Psoas muscle (tissue), 8 donors: ENCODE results near the gene ICAM3. TPM values are rescaled to one million over a fixed set of nuclear protein-coding genes. Genes with fewer than 3 reads are reported as not detected.

Experiments
- ATAC-seq, 4 donors: fragments of 200-7000 bp; cut with Tn5 transposase; one replicate each; pipeline ENCODE4 v1.9.1; 2020; ENCODE audit warnings: moderate library complexity in 3 of 4, mild to moderate bottlenecking in 2 of 4
- DNase-seq, 2 donors: peaks; one replicate each; pipeline ENCODE4 v3.0.0-alpha.2; 2020
- H3K27ac ChIP-seq: fragments of 200-600 bp; one replicate; pipeline ENCODE4 v1.8.0; 2022
- H3K27me3 ChIP-seq, 3 donors: fragments of 200-600 bp in 1 of 3; one replicate each; pipeline versions ENCODE4 v1.6.1 to v1.8.0; 2013 to 2022; ENCODE audit warnings: low read length in 2 of 3, mild to moderate bottlenecking in 2 of 3, moderate library complexity in 1 of 3; ENCODE audit not compliant: insufficient read depth in 3 of 3
- H3K36me3 ChIP-seq, 2 donors: fragments of 200-600 bp in 1 of 2; one replicate each; pipeline versions ENCODE4 v1.6.1 to v1.8.0; 2013 to 2022; ENCODE audit warnings: low read depth in 1 of 2, mild to moderate bottlenecking in 1 of 2, moderate library complexity in 1 of 2; ENCODE audit not compliant: insufficient read depth in 1 of 2
- H3K4me1 ChIP-seq: fragments of 200-600 bp; one replicate; pipeline ENCODE4 v1.8.0; 2022
- H3K4me3 ChIP-seq: fragments of 200-600 bp; one replicate; pipeline ENCODE4 v1.8.0; 2022; ENCODE audit warnings: mild to moderate bottlenecking
- H3K9me3 ChIP-seq: fragments of 200-600 bp; one replicate; pipeline ENCODE4 v1.8.0; 2022
- WGBS, 3 donors: extraction: QIAGEN DNeasy Blood & Tissue Kit; methylation state at CpG; one replicate each; pipeline versions ENCODE4 v1.1.6 to v1.1.7; 2013; 5-methylcytosine and 5-hydroxymethylcytosine counted together
- intact Hi-C, 2 donors: fragments of 100-400 bp; cut with DNase I; formaldehyde crosslinking; loops; one replicate each; pipeline versions ENCODE4 v1.11.0 to v1.14.2; 2022
- polyA plus RNA-seq, 3 donors: library from polyadenylated mRNA; stranded (reverse); fragments of 200-250 nt; gene quantifications; one replicate each; pipeline ENCODE4 v1.2.3, GENCODE V29; 2013
- total RNA-seq, 4 donors: library from RNA; stranded (reverse); fragmentation: NEBNext Ultra II Directional in 2 of 4; extraction: Animal tissue kit (Norgen Biotek cat#: 25700) in 2 of 4; gene quantifications; one replicate each; pipeline versions ENCODE4 v1.2.1 to v1.2.4, GENCODE V29; 2021 to 2023
- TF ChIP-seq, protein P1 (sequence below): fragments of 200-600 bp; IDR thresholded peaks from one replicate; pipeline ENCODE4 v1.8.0; 2022; ENCODE audit warnings: antibody characterized with exemption
- donor health status: healthy with polysubstance abuse.
- donor health status: DM: no; HTN: no; CAD: no; lungs with moderate emphysema.
- donor health status: Bipolar disorder and iron deficiency.
- donor health status: healthy.
- donor health status: DM: yes; HTN: yes; CAD: no.
- donor health status: DM: no; HTN: no; CAD: no.
- donor health status: DM: no; HTN: no; CAD: no.
- donor health status: DM: yes; HTN: yes; CAD: no.

Gene ICAM3
- total and polyA plus RNA-seq, 7 donors: 6.4 to 10.1 (median 8.4) TPM

GRCh38 chr19:10321417-10321797, 18.0 kb downstream of the ICAM3 start:
- Histone ChIP-seq H3K4me1 (no peaks in the 10 kb centered on the region), H3K9me3 (no peaks in the 10 kb centered on the region), H3K36me3 (peaks cover 8 to 98% of the 10 kb centered on the region in 2 donors), H3K27me3 (no peaks in the 10 kb centered on the region), H3K27ac (no peak overlapping the region), H3K4me3 (no peak overlapping the region)
- intact Hi-C loops: no loop called here
- 83 to 86% (median 86%) methylated on average over 10 to 11 of the region's 11 CpGs for WGBS, 3 donors
- DNase-seq: no peak
- no peak for ATAC-seq
- TF ChIP-seq, protein P1, sequence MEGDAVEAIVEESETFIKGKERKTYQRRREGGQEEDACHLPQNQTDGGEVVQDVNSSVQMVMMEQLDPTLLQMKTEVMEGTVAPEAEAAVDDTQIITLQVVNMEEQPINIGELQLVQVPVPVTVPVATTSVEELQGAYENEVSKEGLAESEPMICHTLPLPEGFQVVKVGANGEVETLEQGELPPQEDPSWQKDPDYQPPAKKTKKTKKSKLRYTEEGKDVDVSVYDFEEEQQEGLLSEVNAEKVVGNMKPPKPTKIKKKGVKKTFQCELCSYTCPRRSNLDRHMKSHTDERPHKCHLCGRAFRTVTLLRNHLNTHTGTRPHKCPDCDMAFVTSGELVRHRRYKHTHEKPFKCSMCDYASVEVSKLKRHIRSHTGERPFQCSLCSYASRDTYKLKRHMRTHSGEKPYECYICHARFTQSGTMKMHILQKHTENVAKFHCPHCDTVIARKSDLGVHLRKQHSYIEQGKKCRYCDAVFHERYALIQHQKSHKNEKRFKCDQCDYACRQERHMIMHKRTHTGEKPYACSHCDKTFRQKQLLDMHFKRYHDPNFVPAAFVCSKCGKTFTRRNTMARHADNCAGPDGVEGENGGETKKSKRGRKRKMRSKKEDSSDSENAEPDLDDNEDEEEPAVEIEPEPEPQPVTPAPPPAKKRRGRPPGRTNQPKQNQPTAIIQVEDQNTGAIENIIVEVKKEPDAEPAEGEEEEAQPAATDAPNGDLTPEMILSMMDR: no peak

- TF ChIP-seq, protein P1: no peak
- no peaks in the 10 kb centered on the region for H3K27me3 ChIP-seq
- intact Hi-C loops: no loop called here
- H3K27ac ChIP-seq: no peak overlapping the region
- no peak for ATAC-seq
- no peak for DNase-seq
- WGBS, 3 donors: 94 to 96% (median 94%) methylated on average over 18 to 32 of the region's 32 CpGs
- no peak overlapping the region for H3K4me3 ChIP-seq
- no peaks in the 10 kb centered on the region for H3K9me3 ChIP-seq
- H3K4me1 ChIP-seq: no peaks in the 10 kb centered on the region
- H3K36me3 ChIP-seq: peaks cover 8 to 92% of the 10 kb centered on the region in 2 donors
Observed at GRCh38 chr19:10320602-10321416, 18.6 kb downstream of the ICAM3 start.

DNA sequence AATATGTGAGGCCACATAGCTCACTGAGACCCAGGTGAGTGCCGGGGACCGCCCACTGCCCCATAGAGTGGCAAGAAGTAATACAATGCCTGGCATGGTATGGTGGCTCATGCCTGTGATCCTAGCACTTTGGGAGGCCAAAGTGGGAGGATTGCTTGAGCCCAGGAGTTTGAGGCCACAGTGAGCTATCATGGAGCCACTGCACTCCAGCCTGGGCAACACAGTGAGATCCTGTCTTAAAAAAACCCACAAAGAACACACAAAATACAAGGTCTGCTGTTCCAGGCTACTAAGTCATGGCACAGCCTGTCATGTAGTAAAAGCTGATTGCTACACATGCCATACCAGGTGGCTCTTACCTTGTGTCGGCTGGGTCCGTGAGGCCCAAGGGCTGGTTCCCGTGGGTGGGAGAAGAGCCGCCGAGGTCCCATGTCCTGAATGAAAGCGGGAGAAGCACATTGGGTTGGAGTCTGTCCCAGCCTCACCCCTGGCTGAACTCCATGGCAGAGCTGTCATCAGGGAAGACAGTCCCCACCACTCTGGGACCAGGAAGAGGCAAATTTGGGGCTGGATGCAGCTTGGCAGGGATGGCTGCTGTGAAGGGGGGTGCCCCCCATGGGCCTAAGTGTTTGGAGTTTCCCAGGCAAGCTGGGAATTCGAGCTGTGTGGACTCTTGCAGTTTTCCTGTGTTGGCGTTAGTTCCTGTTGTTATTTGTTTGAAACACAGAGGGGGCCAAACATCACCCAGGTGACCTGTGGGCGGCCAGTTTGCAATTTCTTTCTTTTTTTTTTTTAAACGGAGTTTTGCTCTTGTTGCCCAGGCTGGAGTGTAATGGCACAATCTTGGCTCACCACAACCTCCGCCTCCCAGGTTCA, 20.4 kb downstream of the ICAM3 start:
- intact Hi-C loops: no loop called here
- H3K4me3 ChIP-seq: no peak overlapping the region
- DNase-seq (no peak), ATAC-seq (no peak)
- WGBS, 3 donors: 88 to 89% (median 88%) methylated on average over 13 of the region's 13 CpGs
- peaks cover 8 to 78% of the 10 kb centered on the region in 2 donors for H3K36me3 ChIP-seq
- H3K27me3 ChIP-seq: no peaks in the 10 kb centered on the region
- H3K4me1 ChIP-seq: peaks cover 3% of the 10 kb centered on the region
- TF ChIP-seq, protein P1: no peak
- H3K9me3 ChIP-seq: no peaks in the 10 kb centered on the region
- H3K27ac ChIP-seq: no peak overlapping the region

GRCh38 chr19:10317857-10318462, 21.5 kb downstream of the ICAM3 start:
- DNase-seq (no peak), ATAC-seq (no peak)
- Histone ChIP-seq H3K36me3 (peaks cover under 1 to 70% of the 10 kb centered on the region in 2 donors), H3K27me3 (no peaks in the 10 kb centered on the region), H3K4me3 (no peak overlapping the region), H3K9me3 (no peaks in the 10 kb centered on the region), H3K4me1 (peaks cover 3% of the 10 kb centered on the region), H3K27ac (no peak overlapping the region)
- intact Hi-C loops: no loop called here
- TF ChIP-seq, protein P1: no peak
- WGBS, 3 donors: 93 to 94% (median 93%) methylated on average over 13 to 15 of the region's 15 CpGs
